NCI-H510A (cell line): ENCODE results near the gene TM6SF1.

Experiments used
- DNase-seq: peaks from one replicate; lab custom pipeline; 2025; lab: John Stamatoyannopoulos, UW

TM6SF1 gene

DNA sequence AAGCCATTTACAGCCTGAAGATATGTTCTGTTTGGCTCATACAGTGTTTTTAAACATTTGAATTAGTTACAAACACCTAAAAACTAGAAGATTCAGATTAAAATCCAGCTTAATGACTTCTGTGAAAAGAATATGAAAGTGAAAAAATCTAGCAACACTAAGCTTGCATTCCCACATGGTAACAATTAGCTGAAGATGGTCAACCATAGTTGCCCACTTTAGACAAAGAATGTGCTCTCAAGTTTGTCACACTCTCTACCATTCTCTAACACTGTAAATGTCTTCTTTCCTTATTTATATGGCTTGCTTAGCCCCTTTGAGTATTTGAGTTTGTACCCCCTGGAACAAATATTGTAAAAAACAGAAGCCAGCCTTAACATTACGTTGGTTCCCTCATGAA, 67.4 kb downstream of the TM6SF1 start:
- no peak for DNase-seq

DNA sequence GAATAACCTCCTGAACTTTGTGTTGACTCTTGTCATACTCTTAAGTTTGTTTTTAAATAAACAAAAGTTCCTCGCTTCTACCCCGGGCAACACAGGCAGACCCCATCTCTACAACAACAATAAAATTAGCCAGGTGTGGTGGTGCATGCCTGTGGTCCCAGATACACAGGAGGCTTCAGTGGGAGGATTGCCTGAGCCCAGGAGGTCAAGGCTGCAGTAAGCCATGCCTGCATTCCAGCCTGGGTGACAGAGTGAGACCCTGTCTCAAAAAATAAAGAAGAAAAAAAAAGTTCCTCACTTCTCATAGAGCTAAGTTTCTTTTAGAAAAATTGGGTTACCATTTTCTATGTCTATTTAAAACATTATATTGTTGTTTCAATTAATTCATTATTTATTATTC, 70.9 kb downstream of the TM6SF1 start:
- no peak for DNase-seq

DNA sequence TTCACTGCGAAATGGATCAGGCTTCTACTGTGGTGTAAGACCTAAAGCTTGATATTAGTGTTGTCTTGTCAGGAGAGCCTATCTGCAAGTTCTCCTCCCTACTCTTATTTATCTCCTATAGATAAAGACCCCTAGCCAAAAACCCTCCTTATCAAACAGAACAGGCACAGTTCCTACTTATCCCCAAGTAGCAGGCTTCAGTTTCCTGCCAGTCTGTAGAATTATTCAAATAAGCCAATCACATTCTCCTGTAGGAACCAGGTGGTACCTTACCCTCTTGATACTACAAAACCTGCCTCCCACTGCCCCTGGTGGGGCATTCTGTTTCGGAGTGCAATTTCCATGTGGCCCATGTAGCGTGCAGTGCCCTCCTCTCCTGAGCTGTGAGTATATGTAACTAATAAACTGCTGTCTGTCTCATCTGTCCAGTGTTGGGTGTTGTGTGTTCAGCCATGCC, 71.5 kb downstream of the TM6SF1 start:
- DNase-seq, result no peak

DNA sequence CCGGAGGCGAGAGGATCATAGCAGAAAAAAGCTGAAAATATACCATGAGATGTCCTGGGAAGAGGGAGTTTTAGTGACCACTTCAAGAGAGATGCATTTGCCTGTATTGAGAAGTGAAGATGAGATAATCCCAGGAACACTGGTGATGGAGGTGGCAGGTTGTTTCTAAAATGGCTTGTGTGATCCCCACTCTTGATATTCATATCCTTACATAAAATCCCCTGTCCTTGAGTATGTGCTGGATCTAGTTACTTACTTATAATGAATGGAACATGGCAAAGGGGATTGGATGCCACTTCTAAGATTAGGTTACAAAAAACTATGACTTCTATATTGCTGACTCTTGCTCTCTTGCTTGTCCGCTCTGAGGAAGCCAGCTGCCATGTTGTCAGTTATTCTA, 78.1 kb downstream of the TM6SF1 start:
- no peak for DNase-seq
